Measurements from ENCODE around the gene MS4A12. TPM values are rescaled to one million over a fixed set of nuclear protein-coding genes. Genes with fewer than 3 reads are reported as not detected.
"Not testable (repeated sequence)": the region's sequence is repeated elsewhere in the genome, so short reads cannot be mapped to it uniquely, and the experiment has no call there.

The MS4A12 gene
- total RNA-seq, 1 donor from 2014 or later: not detected

DNA sequence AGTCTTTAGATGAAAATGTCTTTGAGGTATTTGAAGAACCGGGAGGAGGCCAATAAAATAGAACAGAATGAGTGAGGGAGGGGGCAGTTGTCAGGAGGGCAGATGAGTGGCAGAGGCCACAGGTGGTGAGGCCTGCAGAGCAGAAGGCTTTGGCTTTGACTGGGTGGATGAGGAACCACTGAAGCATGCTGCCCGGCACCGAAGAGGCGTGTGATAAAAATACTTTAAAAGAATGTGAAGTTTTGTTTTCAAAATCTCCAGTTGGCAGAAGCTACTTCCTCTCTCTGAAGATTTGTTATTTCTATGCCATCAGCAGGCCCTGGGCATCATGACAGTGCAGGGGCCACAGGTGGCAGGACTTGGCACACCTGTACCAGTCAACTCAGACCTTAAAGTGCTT lies 6.3 kb downstream of the MS4A12 start:
- H3K9me3 Mint-ChIP-seq (ENCODE audit: low read depth): no peaks in the 10 kb centered on the region
- TF ChIP-seq, protein P1, sequence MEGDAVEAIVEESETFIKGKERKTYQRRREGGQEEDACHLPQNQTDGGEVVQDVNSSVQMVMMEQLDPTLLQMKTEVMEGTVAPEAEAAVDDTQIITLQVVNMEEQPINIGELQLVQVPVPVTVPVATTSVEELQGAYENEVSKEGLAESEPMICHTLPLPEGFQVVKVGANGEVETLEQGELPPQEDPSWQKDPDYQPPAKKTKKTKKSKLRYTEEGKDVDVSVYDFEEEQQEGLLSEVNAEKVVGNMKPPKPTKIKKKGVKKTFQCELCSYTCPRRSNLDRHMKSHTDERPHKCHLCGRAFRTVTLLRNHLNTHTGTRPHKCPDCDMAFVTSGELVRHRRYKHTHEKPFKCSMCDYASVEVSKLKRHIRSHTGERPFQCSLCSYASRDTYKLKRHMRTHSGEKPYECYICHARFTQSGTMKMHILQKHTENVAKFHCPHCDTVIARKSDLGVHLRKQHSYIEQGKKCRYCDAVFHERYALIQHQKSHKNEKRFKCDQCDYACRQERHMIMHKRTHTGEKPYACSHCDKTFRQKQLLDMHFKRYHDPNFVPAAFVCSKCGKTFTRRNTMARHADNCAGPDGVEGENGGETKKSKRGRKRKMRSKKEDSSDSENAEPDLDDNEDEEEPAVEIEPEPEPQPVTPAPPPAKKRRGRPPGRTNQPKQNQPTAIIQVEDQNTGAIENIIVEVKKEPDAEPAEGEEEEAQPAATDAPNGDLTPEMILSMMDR (IDR thresholded peaks at IDR 0.05): no peak
- no peak overlapping the region for H3K4me3 Mint-ChIP-seq (ENCODE audit: unreplicated experiment)
- no peak for DNase-seq (ENCODE audit: low spot score)
- H3K4me1 Mint-ChIP-seq (ENCODE audit: low read depth): peaks cover 23% of the 10 kb centered on the region
- no peaks in the 10 kb centered on the region for H3K36me3 Mint-ChIP-seq (ENCODE audit: low read depth)
- no peaks in the 10 kb centered on the region for H3K27me3 Mint-ChIP-seq (ENCODE audit: low read depth)
- no peak overlapping the region for H3K27ac Mint-ChIP-seq (ENCODE audit: unreplicated experiment)

DNA sequence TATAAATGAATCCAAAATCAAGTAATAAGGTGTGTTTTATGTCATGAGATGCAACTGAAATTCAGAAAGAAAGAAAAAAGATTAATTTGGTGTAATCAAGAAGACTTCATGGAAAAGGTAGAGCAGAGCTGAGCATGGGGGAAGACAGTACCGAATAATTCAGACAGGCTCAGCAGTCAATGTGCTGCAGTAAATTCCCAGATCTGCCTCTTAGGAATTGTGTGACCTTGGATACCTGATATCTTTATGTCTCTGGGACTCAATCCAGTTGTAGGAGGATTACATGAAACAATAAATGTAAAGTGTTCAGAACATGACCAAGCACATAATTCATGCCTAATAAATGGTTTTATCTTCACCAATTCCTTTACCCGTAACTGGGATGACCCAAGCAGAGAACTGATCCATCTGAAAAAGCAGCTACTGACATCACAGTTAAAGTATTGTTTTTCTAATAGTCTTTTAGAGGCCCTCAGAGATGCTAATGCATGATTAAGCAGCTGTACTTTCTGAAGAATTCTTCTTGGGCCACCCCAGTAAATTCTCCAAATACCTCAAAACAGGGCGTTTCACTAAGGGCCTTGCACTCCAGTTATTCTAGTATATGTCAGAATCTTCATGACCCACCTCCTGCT lies 7.8 kb downstream of the MS4A12 start:
- Mint-ChIP-seq H3K4me3 (ENCODE audit: unreplicated experiment) (no peak overlapping the region), H3K27ac (ENCODE audit: unreplicated experiment) (no peak overlapping the region), H3K9me3 (ENCODE audit: low read depth) (no peaks in the 10 kb centered on the region), H3K27me3 (ENCODE audit: low read depth) (peaks cover 2% of the 10 kb centered on the region), H3K36me3 (ENCODE audit: low read depth) (no peaks in the 10 kb centered on the region), H3K4me1 (ENCODE audit: low read depth) (peaks cover 23% of the 10 kb centered on the region)
- TF ChIP-seq, protein P1 (IDR thresholded peaks at IDR 0.05): no peak
- DNase-seq (ENCODE audit: low spot score): no peak

DNA sequence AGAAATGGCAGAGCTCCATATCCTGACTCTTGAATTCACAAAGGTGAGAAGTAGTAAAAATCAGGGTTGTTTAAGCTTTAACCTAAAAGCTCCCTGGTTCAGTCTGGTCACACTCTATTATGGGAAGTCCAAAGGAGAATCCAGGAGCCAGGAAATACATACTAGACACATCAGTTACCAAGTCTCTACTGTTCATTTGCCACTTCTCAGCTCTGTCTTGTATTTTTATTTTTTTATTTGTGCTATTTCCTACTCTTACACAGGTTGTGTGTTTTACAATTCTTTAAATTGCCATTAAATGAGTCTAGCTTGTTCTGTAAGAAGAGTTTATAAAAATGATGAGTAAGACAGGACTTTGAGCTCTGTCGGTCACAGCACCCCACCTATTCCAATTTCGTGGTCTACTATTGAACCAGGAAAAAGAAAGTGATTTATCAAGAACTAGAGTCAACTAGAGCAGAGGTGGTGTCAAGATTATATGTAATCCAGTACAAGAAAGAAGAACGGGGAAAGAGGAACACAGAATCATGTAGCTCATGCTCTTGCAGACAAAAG lies 9.7 kb downstream of the MS4A12 start:
- TF ChIP-seq, protein P1 (IDR thresholded peaks at IDR 0.05): no peak
- H3K9me3 Mint-ChIP-seq (ENCODE audit: low read depth): no peaks in the 10 kb centered on the region
- peaks cover 23% of the 10 kb centered on the region for H3K4me1 Mint-ChIP-seq (ENCODE audit: low read depth)
- H3K27ac Mint-ChIP-seq (ENCODE audit: unreplicated experiment): no peak overlapping the region
- H3K27me3 Mint-ChIP-seq (ENCODE audit: low read depth): peaks cover 2% of the 10 kb centered on the region
- no peaks in the 10 kb centered on the region for H3K36me3 Mint-ChIP-seq (ENCODE audit: low read depth)
- no peak for DNase-seq (ENCODE audit: low spot score)
- H3K4me3 Mint-ChIP-seq (ENCODE audit: unreplicated experiment): no peak overlapping the region

DNA sequence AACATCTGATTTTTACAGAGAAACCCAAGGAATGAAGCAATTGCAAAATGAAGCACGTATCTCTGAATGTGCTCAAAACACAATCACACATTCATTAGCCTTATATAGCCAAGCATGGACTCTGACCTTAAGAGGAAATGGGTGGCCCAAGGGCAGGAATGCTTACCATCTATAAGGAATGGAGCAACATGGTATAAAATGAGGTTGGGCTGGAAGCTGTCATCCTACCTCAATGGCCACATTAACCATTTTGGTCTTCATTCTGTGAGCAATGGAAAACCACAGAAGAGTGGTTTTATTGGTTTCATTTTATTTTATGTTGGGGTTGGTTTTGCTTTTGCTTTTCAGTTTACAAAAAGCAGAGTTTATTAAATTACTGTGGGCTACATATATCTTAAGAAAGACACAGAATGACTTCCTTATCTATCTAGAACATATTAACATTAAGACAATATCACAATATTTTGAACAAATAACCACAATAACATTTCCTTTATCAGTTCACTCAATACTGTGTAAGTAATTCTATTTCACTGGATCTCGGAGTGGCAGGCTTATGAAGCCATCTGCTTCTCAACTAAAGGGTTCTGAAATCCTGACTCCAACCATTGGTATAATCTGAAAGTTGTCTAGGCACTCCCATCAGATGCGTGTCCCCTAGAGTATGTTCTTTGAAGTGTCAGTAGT lies 11.8 kb downstream of the MS4A12 start:
- Mint-ChIP-seq H3K36me3 (ENCODE audit: low read depth) (no peaks in the 10 kb centered on the region), H3K4me1 (ENCODE audit: low read depth) (peaks cover 12% of the 10 kb centered on the region), H3K4me3 (ENCODE audit: unreplicated experiment) (no peak overlapping the region), H3K27ac (ENCODE audit: unreplicated experiment) (no peak overlapping the region), H3K9me3 (ENCODE audit: low read depth) (no peaks in the 10 kb centered on the region), H3K27me3 (ENCODE audit: low read depth) (peaks cover 2% of the 10 kb centered on the region)
- no peak for DNase-seq (ENCODE audit: low spot score)
- TF ChIP-seq, protein P1 (IDR thresholded peaks at IDR 0.05): no peak

DNA sequence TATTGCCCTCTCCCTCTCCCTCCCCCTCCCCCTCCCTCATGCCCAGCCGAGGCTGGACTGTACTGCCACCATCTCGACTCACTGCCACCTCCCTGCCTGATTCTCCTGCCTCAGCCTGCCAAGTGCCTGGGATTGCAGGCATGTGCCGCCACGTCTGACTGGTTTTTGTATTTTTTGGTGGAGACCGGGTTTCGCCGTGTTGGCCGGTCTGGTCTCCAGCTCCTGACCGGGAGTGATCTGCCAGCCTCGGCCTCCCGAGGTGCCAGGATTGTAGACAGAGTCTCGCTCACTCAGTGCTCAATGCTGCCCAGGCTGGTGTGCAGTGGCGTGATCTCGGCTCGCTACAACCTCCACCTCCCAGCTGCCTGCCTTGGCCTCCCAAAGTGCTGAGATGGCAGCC lies 17.0 kb downstream of the MS4A12 start:
- not testable (repeated sequence) for H3K36me3 Mint-ChIP-seq (ENCODE audit: low read depth); H3K27ac Mint-ChIP-seq (ENCODE audit: unreplicated experiment); H3K9me3 Mint-ChIP-seq (ENCODE audit: low read depth); DNase-seq (ENCODE audit: low spot score); H3K4me1 Mint-ChIP-seq (ENCODE audit: low read depth); H3K27me3 Mint-ChIP-seq (ENCODE audit: low read depth); H3K4me3 Mint-ChIP-seq (ENCODE audit: unreplicated experiment)

DNA sequence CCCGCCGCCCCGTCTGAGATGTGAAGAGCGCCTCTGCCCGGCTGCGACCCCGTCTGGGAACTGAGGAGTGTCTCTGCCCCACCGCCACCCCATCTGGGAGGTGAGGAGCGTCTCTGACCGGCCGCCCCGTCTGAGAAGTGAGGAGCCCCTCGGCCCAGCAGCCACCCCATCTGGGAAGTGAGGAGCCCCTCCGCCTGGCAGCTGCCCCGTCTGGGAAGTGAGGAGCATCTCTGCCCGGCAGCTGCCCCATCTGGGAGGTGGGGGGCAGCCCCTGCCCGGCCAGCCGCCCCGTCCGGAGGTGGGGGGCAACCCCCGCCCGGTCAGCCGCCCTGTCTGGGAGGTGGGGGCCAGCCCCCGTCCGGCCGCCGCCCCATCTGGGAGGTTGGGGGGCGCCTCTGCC lies 17.6 kb downstream of the MS4A12 start:
- H3K27ac Mint-ChIP-seq (ENCODE audit: unreplicated experiment); H3K9me3 Mint-ChIP-seq (ENCODE audit: low read depth); H3K36me3 Mint-ChIP-seq (ENCODE audit: low read depth); H3K27me3 Mint-ChIP-seq (ENCODE audit: low read depth); H3K4me3 Mint-ChIP-seq (ENCODE audit: unreplicated experiment); H3K4me1 Mint-ChIP-seq (ENCODE audit: low read depth); DNase-seq (ENCODE audit: low spot score): not testable (repeated sequence)

All from chondrocyte (in vitro differentiated cells).